B cell (primary cell): ENCODE data around the gene MSH5. TPM values are rescaled to one million over a fixed set of nuclear protein-coding genes. Genes with fewer than 3 reads are reported as not detected.

ENCODE experiments used
- ATAC-seq: fragments of 200-7000 bp; cut with Tn5 transposase; one replicate; pipeline ENCODE4 v1.10.0; 2021; ENCODE audit warnings: low read depth, mild to moderate bottlenecking, moderate number of reproducible peaks, moderate library complexity
- CTCF ChIA-PET: fragments of 350-600 bp; sonication (Branson Sonifier 250); formaldehyde crosslinking; loops from one replicate; lab custom pipeline; 2021; ENCODE audit warnings: antibody characterized with exemption, inconsistent platforms; lab: Charles Lee
- POLR2A ChIA-PET: fragments of 350-600 bp; sonication (Branson Sonifier 250); formaldehyde crosslinking; loops from one replicate; lab custom pipeline; 2021; ENCODE audit warnings: antibody characterized with exemption; lab: Charles Lee
- DNase-seq: peaks from one replicate; pipeline ENCODE4 v3.0.0; 2013
- H2AFZ ChIP-seq: 2 replicates; pipeline ENCODE4 v1.6.1; 2012; ENCODE audit warnings: mild to moderate bottlenecking, low read depth, low read length; ENCODE audit not compliant: insufficient read depth, poor library complexity, severe bottlenecking
- H3K27ac ChIP-seq, 2 donors: 1 replicate in 1 of 2; 2 replicates in 1 of 2; pipeline ENCODE4 v1.5.1; 2012 to 2013; ENCODE audit warnings: low read length in 2 of 2, mild to moderate bottlenecking in 2 of 2, moderate library complexity in 1 of 2
- H3K27me3 ChIP-seq, 4 experiments: fragments of 200-600 bp in 1 of 4; sonication (generic) in 1 of 4; replicated peaks in 1 of 4; 1 replicate in 2 of 4; 2 replicates in 2 of 4; pipeline versions ENCODE4 v1.6.1 to v1.7.0; 2013 to 2016; ENCODE audit warnings: low read length in 3 of 4, mild to moderate bottlenecking in 2 of 4, mixed read lengths in 1 of 4, moderate library complexity in 1 of 4; ENCODE audit not compliant: insufficient read depth in 4 of 4, control insufficient read depth in 3 of 4; ENCODE audit errors: control extremely low read depth in 1 of 4
- H3K36me3 ChIP-seq, 2 experiments: replicated peaks in 1 of 2; 1 replicate in 1 of 2; 2 replicates in 1 of 2; pipeline versions ENCODE4 v1.6.1 to v1.7.1; 2013; ENCODE audit warnings: low read length in 1 of 2; ENCODE audit not compliant: insufficient read depth in 2 of 2, control insufficient read depth in 1 of 2; ENCODE audit errors: control extremely low read depth in 1 of 2, extremely low read depth in 1 of 2
- H3K4me1 ChIP-seq, 2 donors: fragments of 200-600 bp in 1 of 2; sonication (generic) in 1 of 2; 1 replicate in 1 of 2; 2 replicates in 1 of 2; pipeline versions ENCODE4 v1.5.1 to v1.6.1; 2013 to 2017; ENCODE audit warnings: low read length in 2 of 2; ENCODE audit not compliant: control insufficient read depth in 2 of 2, insufficient read depth in 2 of 2
- H3K4me2 ChIP-seq: replicated peaks from 2 replicates; pipeline ENCODE3; 2012; ENCODE audit warnings: mild to moderate bottlenecking, low read depth, low read length; ENCODE audit not compliant: poor library complexity, severe bottlenecking
- H3K4me3 ChIP-seq, 5 experiments: fragments of 200-600 bp in 1 of 5; sonication (generic) in 1 of 5; 1 replicate in 3 of 5; 2 replicates in 2 of 5; pipeline versions ENCODE4 v1.5.1 to v1.7.0; 2011 to 2016; ENCODE audit warnings: low read length in 4 of 5, mild to moderate bottlenecking in 4 of 5, low read depth in 2 of 5, control low read depth in 1 of 5, moderate library complexity in 1 of 5; ENCODE audit not compliant: insufficient read depth in 1 of 5; ENCODE audit errors: control extremely low read depth in 1 of 5, extremely low read depth in 1 of 5
- H3K79me2 ChIP-seq: fragments of 200-600 bp; sonication (generic); one replicate; pipeline ENCODE4 v1.6.0; 2016; ENCODE audit warnings: low read length; ENCODE audit not compliant: control insufficient read depth, insufficient read depth
- H3K9ac ChIP-seq: fragments of 200-600 bp; sonication (generic); 2 replicates; pipeline ENCODE4 v1.6.1; 2017; ENCODE audit warnings: mild to moderate bottlenecking, low read length, moderate library complexity
- H3K9me3 ChIP-seq, 3 donors: one replicate each; pipeline versions ENCODE4 v1.6.1 to v1.7.1; 2013; ENCODE audit warnings: low read length in 2 of 3; ENCODE audit not compliant: control insufficient read depth in 2 of 3, insufficient read depth in 1 of 3; ENCODE audit errors: control extremely low read depth in 1 of 3
- H4K20me1 ChIP-seq: 2 replicates; pipeline ENCODE4 v1.6.0; 2012; ENCODE audit warnings: mild to moderate bottlenecking, low read length; ENCODE audit not compliant: insufficient read depth, control insufficient read depth, poor library complexity, severe bottlenecking
- H3K27ac Mint-ChIP-seq: one replicate; pipeline ENCODE4 v1.8.0; 2021; ENCODE audit warnings: mixed read lengths
- H3K27me3 Mint-ChIP-seq: one replicate; pipeline ENCODE4 v1.8.0; 2021; ENCODE audit warnings: mixed read lengths
- H3K4me1 Mint-ChIP-seq: one replicate; pipeline ENCODE4 v1.8.0; 2021; ENCODE audit warnings: mixed read lengths
- H3K4me3 Mint-ChIP-seq: one replicate; pipeline ENCODE4 v1.8.0; 2021; ENCODE audit warnings: mixed read lengths
- H3K9me3 Mint-ChIP-seq: one replicate; pipeline ENCODE4 v1.8.0; 2022; ENCODE audit warnings: mixed read lengths; ENCODE audit not compliant: insufficient read depth
- EZH2 ChIP-seq: IDR thresholded peaks from 2 replicates; pipeline ENCODE4 v1.6.1; 2012; ENCODE audit warnings: borderline replicate concordance, low read depth, mild to moderate bottlenecking, moderate library complexity, low read length; ENCODE audit not compliant: insufficient read depth, poor library complexity, severe bottlenecking
- WGBS: methylation state at CpG from one replicate; pipeline ENCODE4 v1.1.5; 2013; ENCODE audit warnings: missing lambda C conversion rate; ENCODE audit not compliant: insufficient coverage; 5-methylcytosine and 5-hydroxymethylcytosine counted together
- intact Hi-C: fragments of 100-400 bp; cut with micrococcal nuclease; formaldehyde crosslinking; loops from one replicate; pipeline ENCODE4 v1.10.0; 2022
- polyA plus RNA-seq: library from polyadenylated mRNA; depleted of rRNA; stranded (reverse); fragments of >200 nt; gene quantifications from 2 replicates; pipeline ENCODE4 v1.2.3, GENCODE V29; 2012
- total RNA-seq, 2 donors: library from RNA; stranded (reverse); fragments of 120-200 nt in 1 of 2; gene quantifications; 1 replicate in 1 of 2; 2 replicates in 1 of 2; pipeline versions ENCODE4 v1.2.3 to v1.2.4, GENCODE V29; 2013 to 2022
- TF ChIP-seq, protein P1 (sequence below): fragments of 200-600 bp; IDR thresholded peaks from one replicate; pipeline ENCODE4 v1.8.0; 2022; ENCODE audit warnings: antibody characterized with exemption, mild to moderate bottlenecking

MSH5 gene
- total and polyA plus RNA-seq, 2 donors (not counting 1 experiment from before 2014, with no cell fraction given), result 49.9 to 51.6 TPM

DNA sequence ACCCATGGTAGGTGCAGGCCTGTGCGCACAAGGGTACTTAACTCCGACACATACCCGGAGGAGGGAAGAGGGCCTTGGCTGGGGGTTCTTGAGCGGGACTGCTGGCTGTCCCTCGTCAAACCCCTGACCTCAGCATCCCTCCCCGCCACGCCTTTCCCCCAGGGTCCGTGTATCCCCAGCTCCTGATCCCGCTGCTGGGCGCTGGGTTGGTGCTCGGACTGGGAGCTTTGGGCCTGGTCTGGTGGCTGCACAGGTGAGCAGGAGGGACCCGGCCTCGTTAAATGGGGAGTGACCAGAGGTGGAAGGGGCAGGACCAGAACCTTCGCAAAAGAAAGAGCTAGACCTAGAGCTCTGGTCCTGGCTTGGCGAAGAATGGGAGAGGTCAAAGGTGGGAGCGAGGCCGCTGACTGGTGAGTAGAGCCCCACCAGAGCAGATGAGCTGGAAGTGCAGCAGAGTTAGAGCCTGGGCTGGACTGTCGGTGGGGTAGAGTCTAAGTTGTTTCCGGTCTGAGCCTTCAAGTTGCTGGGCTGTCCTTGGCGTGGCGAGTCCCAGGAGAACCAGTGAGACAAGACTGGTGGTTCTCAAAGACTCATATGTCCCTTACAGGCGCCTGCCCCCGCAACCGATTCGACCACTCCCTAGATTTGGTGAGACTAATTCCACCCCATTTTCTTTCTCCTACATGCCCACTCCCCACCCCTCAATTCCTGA is 15.7 kb upstream of the MSH5 start:
- Mint-ChIP-seq H3K4me1 (peaks cover 53% of the 10 kb centered on the region), H3K27ac (peak overlapping the region; percentile 29), H3K9me3 (no peaks in the 10 kb centered on the region), H3K27me3 (no peaks in the 10 kb centered on the region), H3K4me3 (no peak overlapping the region)
- Histone ChIP-seq H3K4me3 (peak overlapping the region in 1 of 5 experiments; percentile 12), H3K4me2 (peak overlapping the region; percentile 58), H3K4me1 (peaks cover 38 to 46% of the 10 kb centered on the region in 2 donors), H3K9me3 (no peaks in the 10 kb centered on the region), H3K27ac (no peak overlapping the region), H2AFZ (no peak overlapping the region), H3K79me2 (peaks cover 13% of the 10 kb centered on the region), H4K20me1 (no peaks in the 10 kb centered on the region), H3K27me3 (no peaks in the 10 kb centered on the region), H3K9ac (no peak overlapping the region), H3K36me3 (peaks cover 0 to 18% of the 10 kb centered on the region in 2 experiments)
- intact Hi-C loops, result no loop called here
- ATAC-seq, result no peak
- 92% methylated on average over 24 of the region's 25 CpGs for WGBS
- POLR2A ChIA-PET, result interaction anchor here (0.5 to 1.5 kb wide), 5 partner anchors 14 to 162 kb away, joined by 3 to 8 read pairs (median 4); no protein-coding TSS in a partner anchor
- CTCF ChIA-PET, result interaction anchor here (1.0 to 1.9 kb wide), 2 partner anchors 9 to 140 kb away, joined by 3 to 4 read pairs; partner anchors contain the start of gene LY6G6D
- no peak for DNase-seq
- TF ChIP-seq EZH2, result no peak
- TF ChIP-seq, protein P1, sequence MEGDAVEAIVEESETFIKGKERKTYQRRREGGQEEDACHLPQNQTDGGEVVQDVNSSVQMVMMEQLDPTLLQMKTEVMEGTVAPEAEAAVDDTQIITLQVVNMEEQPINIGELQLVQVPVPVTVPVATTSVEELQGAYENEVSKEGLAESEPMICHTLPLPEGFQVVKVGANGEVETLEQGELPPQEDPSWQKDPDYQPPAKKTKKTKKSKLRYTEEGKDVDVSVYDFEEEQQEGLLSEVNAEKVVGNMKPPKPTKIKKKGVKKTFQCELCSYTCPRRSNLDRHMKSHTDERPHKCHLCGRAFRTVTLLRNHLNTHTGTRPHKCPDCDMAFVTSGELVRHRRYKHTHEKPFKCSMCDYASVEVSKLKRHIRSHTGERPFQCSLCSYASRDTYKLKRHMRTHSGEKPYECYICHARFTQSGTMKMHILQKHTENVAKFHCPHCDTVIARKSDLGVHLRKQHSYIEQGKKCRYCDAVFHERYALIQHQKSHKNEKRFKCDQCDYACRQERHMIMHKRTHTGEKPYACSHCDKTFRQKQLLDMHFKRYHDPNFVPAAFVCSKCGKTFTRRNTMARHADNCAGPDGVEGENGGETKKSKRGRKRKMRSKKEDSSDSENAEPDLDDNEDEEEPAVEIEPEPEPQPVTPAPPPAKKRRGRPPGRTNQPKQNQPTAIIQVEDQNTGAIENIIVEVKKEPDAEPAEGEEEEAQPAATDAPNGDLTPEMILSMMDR, result no peak
